GM18858 (cell line): ENCODE data around the gene CSDE1.
"Not testable (repeated sequence)": the region's sequence is repeated elsewhere in the genome, so short reads cannot be mapped to it uniquely, and the experiment has no call there.

Experiments
- ATAC-seq: cut with Tn5 transposase; IDR thresholded peaks from one replicate; pipeline ENCODE4 v1.9.1; 2021; ENCODE audit not compliant: unreplicated experiment

The CSDE1 gene

DNA sequence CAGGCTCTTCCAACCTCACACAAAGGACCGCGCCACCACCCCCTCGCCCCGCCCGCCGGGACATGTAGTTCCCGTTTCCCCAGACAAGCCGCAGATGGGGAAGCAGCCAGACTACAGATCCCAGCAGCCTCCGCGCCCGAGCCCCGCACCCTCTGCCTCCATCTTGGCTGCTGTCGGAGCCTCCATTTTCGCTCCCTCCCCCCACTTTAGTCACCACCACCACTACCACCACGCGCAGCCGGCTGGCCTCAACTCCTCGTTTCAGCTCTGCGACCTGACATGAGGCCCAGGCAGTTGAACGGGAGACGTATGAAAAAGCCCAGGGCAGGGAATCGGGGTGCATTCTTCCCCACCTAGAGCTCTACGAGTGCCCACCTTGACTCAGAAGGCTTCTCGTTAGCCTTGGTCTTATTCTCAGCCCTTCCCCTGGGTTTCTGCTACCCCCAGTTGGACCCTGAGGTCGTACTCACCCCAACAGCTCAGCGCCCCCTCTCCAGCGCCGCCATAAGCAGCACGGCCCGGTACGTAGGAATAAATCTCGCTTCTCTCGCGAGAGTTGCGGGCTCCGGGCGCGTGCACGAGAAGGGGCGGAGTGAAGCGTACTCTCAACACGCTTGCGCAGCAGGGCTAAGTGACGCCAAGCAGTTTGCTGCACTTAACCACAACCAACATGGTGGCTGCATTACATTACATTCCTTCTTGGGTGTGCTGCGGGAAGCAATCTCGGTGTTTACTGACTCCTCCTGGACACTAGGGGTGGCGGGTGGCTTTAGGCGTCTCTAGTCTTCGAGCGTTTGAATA is at the start of gene CSDE1:
CSDE1 (minus strand) TSS at position 530 of the 801 bp plus-strand sequence. CDS start 18,094 bp downstream, outside the sequence.
- ATAC-seq: peak; percentile 58

DNA sequence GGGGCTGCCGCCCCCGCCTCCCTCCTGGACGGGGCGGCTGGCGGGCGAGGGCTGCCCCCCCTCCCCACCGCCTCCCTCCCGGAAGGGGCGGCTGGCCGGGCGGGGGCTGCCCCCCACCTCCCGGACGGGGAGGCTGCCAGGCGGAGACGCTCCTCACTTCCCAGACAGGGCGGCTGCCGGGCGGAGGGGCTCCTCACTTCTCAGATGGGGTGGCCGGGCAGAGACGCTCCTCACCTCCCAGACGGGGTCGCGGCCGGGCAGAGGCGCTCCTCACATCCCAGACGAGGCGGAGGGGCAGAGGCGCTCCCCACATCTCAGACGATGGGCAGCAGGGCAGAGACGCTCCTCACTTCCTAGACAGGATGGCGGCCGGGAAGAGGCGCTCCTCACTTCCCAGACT is 46.7 kb upstream of the CSDE1 start:
- not testable (repeated sequence) for ATAC-seq

DNA sequence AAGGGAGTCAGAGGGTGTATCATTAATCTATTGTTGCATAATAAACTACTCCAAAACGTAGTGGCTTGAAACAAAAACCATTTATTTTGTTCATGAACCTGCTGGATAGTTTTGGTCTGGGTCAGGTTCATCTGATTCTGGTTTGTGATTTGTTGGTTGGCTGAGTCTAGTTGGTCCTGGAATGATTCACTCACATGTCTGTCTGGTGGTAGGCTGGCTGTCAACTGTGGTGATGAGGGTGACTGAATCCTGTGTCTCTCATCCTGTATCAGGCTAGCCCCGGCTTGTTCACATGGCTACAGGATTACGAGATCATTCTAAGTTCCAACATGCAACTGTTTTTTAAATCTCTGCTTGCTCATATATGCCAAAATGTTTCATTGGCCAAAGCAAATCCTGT is 45.2 kb upstream of the CSDE1 start:
- no peak for ATAC-seq

DNA sequence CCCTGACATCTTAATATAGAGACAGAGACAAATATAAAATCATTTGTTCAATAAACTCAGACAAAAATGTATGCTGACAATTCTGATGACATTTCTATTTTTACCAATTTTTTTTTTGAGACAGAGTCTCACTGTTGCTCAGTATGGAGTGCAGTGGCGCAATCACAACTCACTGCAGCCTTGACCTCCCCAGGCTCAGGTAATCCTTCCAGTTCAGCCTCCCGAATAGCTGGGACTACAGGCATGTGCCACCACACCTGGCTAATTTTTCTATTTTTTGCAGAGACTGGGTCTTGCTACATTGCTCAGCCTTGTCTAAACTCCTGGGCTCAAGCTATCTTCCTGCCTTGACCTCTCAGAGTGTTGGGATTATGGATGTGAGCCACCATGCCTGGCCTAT is 36.3 kb upstream of the CSDE1 start:
- ATAC-seq: no peak

DNA sequence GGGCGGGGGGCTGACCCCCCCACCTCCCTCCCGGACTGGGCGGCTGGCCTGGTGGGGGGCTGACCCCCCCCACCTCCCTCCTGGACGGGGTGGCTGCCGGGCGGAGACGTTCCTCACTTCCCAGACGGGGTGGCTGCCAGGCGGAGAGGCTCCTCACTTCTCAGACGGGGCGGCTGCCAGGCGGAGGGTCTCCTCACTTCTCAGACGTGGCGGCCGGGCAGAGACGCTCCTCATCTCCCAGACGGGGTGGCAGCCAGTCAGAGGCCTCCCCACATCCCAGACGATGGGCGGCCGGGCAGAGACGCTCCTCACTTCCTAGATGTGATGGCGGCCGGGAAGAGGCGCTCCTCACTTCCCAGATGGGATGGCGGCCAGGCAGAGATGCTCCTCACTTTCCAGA is 32.8 kb upstream of the CSDE1 start:
- ATAC-seq: not testable (repeated sequence)

DNA sequence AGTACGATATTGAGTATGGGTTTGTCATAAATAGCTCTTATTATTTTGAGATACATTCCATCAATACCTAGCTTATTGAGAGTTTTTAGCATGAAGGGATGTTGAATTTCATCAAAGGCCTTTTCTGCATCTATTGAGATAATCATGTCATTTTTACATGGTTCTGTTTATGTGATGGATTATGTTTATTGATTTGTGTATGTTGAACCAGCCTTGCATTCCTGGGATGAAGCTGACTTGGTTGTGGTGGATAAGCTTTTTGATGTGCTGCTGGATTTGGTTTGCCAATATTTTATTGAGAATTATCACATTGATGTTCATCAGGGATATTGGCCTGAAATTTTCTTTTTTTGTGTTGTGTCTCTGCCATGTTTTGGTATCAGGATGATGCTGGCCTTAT is 28.7 kb upstream of the CSDE1 start:
- ATAC-seq: not testable (repeated sequence)

DNA sequence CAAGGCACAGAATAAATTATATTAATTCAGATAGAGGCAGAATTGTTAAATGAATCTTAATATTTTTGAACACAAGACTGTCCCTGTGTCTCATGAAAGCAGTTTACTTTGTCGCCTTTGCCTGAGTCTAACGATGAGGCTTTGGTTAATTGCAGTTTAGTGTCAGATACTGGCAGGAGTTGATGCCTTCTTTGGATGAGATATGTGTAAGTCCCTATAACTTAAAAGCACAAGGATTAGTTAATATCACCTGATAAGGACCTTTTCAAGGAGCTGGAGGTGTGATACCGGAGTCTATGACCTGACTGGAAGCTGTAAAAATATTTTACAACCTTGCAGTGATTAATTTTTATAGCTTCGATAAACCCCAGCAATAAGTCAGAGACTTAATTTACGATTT is 24.7 kb upstream of the CSDE1 start:
- no peak for ATAC-seq

DNA sequence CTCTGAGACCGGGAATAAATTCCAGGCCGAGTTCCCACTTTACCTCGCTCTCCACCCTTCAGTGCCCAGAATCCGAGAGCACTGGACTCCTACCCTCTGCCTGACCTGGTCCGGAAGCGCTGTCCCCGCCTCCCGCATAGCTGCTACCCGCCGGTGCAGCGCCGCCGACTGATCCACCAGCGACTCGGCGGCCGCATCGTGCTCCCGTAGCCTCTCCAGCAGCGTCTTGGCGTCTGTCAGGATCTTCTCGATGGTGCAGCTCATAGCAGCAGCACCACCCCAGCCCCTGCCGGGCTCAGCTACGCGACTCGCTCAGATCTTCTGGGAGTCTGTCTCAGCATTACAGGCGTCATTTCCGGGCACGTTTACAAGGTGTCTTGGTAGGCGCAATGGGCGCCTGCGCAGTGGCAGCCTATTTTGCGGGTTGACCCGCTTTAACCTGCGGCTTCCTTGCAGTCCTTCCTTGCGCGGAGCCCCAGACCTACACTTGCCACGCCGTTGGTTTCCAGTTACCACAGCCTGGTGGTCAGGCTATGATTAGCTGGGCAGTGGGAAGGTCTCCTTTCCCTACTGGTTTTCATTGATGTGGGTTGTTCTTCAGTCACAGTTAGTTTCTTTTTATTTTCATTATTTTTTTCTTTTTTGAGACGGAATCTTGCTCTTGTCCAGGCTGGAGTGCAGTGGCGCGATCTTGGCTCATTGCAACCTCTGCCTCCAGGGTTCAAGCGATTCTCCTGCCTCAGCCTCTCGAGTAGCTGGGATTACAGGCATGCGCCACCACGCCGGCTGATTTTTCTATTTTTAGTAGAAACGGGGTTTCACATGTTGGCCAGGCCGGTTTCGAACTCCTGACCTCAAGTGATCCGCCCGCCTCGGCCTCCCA is 22.8 kb upstream of the CSDE1 start, which contains the start of gene SIKE1:
SIKE1 (minus strand) TSS at position 342 of the 883 bp plus-strand sequence; CDS start at position 264, 78 bp downstream.
- ATAC-seq: peak; percentile 99

DNA sequence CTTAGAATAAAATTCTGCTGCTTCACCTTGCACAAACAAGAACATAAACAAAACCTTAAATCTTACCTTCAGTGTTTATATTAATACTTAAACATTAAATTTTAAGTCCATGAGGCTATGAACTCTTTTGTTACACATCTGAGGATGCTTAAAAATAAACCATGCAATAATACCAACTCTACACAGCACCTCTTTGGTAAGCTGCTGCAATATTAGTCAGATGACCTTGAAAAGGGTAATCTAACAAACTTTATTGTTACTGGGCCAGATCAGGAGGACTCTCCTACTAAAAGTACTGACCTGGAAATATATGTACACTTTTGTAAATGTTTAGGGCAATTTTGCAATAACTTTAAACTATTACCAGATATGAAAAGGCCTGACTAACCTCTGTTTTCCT is 21.9 kb upstream of the CSDE1 start:
- no peak for ATAC-seq

DNA sequence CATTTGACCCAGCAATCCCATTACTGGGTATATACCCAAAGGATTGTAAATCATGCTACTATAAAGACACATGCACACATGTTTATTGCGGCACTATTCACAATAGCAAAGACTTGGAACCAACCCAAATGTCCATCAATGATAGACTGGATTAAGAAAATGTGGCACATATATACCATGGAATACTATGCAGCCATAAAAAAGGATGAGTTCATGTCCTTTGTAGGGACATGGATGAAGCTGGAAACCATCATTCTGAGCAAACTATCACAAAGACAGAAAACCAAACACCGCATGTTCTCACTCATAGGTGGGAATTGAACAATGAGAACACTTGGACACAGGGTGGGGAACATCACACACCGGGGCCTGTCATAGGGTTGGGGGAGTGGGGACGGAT is 18.9 kb upstream of the CSDE1 start:
- ATAC-seq: not testable (repeated sequence)

DNA sequence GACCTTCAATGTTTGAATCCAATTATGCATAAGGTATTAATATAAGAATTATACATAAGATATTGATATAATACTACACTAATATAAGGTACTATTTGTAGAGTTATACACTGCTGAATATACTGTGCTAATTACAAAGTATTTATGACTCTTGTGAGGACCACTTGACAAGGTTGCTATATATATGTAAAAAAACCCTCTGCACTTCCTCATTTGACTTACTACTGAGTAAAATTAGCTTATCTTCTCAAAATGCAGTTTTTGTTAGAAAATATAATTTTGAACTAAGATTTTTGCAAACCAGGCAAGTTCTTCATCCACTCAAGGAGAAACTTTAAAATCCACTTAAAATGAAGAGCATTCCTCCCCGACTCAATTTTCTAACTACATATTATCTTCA is 14.2 kb upstream of the CSDE1 start:
- ATAC-seq: no peak

DNA sequence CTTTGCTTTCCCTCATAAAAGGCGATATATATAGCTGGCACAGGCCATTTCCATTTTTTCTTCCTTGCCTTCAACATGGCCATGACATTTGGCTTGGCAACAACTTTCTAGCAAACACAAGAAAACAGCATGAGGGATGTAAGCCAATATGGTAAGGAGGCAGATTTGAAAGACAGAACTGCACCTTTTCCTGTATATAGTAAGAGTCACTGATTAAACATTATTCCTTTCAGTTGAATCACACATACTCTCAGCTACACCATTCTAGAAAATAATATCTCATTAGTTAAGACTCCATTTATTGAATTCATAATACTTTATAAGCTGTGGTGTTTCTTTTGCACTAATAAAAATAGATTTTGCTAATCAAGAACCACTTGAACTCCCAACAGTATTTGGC is 13.2 kb upstream of the CSDE1 start:
- ATAC-seq: no peak

DNA sequence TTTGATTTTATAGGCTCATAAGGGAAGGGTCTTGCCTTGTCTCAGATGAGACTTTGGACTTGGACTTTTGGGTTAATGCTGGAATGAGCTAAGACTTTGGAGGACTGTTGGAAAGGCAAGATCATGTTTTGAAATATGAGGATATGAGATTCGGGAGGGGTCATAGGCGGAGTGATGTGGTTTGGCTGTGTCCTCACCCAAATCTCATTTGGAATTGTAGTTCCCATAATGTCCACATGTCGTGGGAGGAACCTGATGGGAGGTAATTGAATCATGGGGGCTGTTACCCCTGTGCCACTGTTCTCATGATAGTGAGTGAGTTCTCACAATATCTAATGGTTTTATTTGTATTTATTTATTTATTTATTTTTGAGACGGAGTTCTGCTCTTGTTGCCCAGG is 6.9 kb upstream of the CSDE1 start:
- no peak for ATAC-seq

DNA sequence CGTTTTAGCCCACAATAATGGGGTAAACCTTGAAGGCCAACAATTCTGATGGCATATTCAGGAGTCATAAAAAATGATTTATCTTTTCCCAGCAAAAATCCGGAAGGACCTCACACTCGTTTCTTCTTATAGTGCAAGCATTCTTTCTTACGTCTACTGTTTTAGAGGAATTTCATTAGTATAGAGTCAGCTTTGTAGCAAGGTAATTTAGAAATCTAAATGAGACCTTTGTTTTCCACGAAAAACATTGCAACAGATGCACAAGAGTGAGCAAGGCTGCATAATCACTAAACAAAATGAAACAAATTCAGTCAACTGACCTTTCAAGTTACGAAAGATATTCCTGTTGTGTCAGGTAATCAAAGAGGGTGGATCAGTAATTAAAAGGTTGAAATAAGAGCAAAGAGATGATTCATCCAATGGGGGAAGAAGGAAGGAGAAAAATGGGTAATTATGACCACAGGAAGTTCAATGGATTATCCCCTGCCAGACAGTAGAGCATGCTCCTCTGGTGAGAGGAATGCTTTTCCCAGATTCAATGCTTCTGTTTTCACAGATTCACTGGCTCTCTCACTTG is 560 bp upstream of the CSDE1 start:
- no peak for ATAC-seq

DNA sequence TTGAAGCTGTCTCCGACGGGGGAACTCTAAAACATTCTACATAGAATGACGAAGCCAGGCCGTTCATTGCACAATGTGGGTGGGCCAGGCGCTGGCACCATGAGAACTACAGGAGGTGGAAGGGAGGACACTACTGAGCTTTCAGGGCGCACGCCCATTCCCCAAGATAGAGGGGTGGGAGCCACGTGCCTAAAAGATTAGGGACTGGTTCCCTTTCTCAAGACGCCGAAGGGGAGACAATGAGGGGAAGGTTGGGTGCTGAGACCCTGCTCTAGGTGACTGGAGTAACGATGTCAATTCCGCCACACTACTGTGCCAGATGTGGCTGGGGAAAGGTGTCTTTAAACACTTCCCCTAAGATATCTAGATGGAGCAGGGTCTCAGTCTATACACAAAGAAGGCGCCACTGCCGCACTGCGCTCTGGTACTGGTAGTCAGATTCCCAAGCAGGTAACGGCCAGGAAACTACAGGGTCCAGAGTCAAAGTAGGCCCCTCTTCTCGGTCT is 782 bp downstream of the CSDE1 start:
- ATAC-seq: no peak

DNA sequence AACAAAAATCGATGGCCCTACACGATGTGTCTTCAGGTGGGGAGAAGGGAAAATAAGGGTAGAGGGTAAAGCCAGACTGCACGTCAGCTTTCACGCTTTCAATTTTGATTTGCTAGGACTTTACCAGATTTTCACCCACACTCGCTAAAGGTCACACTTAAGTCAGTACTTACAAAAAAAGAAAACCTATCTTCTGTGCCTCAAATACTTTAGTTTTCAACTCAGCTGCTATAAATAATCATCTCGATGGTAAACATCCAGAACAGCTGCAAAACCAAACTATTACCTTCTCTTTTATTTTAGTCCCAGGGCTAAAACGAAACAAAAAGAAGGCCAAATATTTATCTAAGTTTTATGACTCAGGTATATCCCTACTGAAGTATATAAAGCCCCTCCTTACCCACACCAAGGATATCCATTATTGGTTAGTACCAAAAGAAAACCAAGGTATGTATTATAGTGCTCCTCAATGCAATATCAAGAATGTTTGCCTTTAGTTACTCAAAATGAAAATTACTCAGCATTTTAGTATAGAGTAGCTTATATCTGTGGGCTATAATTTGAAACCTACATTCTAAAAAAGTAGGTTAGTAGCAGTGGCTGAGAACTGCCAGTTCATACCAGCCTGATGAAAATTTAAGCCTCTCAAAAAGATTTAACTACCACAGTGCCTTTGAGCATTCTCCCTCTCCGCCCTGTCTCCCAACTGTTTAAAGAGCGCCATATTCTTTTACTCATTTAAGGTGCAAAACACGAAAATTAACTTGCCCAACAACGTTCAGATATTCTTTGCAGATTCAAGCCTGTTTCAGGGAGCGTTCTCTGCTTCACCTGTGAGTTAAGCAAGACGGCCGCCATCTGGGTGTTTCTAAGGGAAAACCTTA is 1.5 kb downstream of the CSDE1 start:
- peak; percentile 40 for ATAC-seq

DNA sequence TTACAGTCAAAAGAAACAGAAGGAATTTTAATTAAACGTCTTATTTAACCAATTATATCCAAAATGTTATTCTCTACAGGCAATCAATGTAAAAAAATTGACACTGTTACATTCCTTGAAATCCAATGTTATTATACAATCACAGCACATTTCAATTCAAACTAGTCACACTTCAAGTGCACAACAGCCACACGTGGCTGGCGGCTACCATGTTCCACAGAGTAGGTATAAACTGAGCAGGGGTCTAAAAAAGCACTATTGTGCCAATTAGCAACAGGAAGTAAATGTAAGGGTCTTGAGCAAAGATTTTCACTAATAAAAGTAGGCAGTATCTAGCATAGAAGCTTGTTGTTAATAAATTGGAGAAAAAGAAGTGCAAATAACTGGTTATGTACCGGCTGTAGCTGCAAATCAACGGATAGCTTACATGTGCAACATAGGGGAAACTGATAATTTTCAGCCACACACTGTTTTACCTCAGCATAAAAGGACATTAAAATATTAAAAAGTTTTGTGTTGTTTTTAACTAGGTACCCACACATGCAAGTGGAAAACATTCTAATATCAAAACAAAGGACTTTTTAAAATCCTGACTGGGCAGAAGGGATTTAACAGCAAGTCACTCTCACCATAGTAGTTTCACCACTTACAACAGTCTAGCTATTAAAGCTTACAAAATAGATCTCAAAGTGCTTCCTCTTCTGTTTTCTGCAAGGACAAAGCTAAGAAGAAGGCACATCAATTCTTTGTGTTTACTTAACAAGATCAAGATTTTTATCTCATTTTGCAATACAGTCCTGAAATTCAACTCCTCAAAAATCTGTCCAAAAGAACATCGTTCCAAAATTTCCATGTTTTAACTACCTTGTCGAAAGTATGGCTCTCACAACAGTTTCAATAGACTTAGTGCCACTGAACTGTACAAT is 2.5 kb downstream of the CSDE1 start:
- no peak for ATAC-seq

DNA sequence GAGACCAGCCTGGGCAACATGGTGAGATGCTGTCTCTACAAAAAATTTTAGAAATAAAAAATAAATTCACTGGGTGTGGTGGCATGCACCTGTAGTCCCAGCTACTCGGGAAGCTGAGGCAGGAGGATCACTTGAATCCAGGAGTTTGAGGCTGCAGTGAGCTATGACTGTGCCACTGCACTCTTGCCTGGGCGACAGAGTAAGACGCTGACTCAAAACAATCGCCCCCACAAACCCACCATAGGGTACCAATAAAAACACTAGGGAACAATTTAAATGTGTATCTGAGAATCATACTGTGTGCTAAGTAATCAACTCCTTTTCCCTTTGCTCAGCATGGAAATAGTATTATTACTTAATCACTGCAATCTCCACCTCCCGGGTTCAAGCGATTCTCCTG is 4.1 kb downstream of the CSDE1 start:
- ATAC-seq: not testable (repeated sequence)

DNA sequence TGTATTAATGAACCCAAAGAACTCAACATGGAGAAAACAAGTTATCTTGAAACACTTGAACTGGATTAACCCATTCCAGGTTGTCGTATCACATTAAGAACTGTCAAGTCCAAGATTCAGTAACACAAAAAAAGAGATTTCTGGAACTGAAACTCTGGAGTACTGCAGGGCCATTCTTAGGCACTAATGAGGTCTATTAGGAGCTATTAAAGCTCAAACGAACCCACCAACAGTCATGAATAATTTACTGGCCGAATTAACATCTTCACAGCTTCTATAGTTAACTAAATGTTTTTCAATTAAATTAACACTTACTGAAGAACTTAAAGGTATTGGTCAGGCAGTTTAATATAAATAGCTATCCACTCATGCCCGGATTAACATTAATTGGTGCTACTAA is 4.6 kb downstream of the CSDE1 start:
- ATAC-seq: no peak
